Parathyroid adenoma (tissue), 2 donors: Measurements from ENCODE around the gene WDR19.
A peak's percentile ranks its signal among the peaks of the same experiment; 100 is the strongest.
"Not testable (repeated sequence)": the region's sequence is repeated elsewhere in the genome, so short reads cannot be mapped to it uniquely, and the experiment has no call there.

Experiments used
- H2AFZ ChIP-seq: fragments of 300-600 bp; sonication (generic); one replicate; pipeline ENCODE4 v1.7.0; 2017; ENCODE audit warnings: antibody characterized with exemption, mild to moderate bottlenecking
- H3K27ac ChIP-seq: fragments of 300-600 bp; sonication (generic); one replicate; pipeline ENCODE4 v1.7.0; 2017
- H3K27me3 ChIP-seq: fragments of 300-600 bp; sonication (generic); one replicate; pipeline ENCODE4 v1.7.0; 2017; ENCODE audit warnings: low read length; ENCODE audit not compliant: control insufficient read depth, insufficient read depth
- H3K36me3 ChIP-seq: fragments of 300-600 bp; sonication (generic); one replicate; pipeline ENCODE4 v1.7.0; 2017; ENCODE audit warnings: low read length; ENCODE audit not compliant: control insufficient read depth, insufficient read depth
- H3K4me1 ChIP-seq: fragments of 300-600 bp; sonication (generic); one replicate; pipeline ENCODE4 v1.7.0; 2017; ENCODE audit warnings: control low read depth
- H3K4me2 ChIP-seq: fragments of 300-600 bp; sonication (generic); one replicate; pipeline ENCODE4 v1.7.0; 2017; ENCODE audit warnings: low read length
- H3K4me3 ChIP-seq: fragments of 300-600 bp; sonication (generic); one replicate; pipeline ENCODE4 v1.7.0; 2017; ENCODE audit warnings: low read depth, low read length
- H3K79me2 ChIP-seq: fragments of 300-600 bp; sonication (generic); one replicate; pipeline ENCODE4 v1.7.0; 2017; ENCODE audit warnings: control low read depth
- H3K9ac ChIP-seq: fragments of 300-600 bp; sonication (generic); one replicate; pipeline ENCODE4 v1.7.0; 2017; ENCODE audit warnings: mild to moderate bottlenecking
- H3K9me3 ChIP-seq: fragments of 300-600 bp; sonication (generic); one replicate; pipeline ENCODE4 v1.7.0; 2017; ENCODE audit warnings: low read length; ENCODE audit not compliant: control insufficient read depth
- CTCF ChIP-seq: fragments of 300-600 bp; sonication (generic); IDR thresholded peaks from one replicate; pipeline ENCODE4 v1.7.0; 2017; ENCODE audit warnings: antibody characterized with exemption, mild to moderate bottlenecking
- donor health status: primary hyperparathyroidism.

Gene WDR19

GRCh38 chr4:39170301-39170700 lies 12.0 kb upstream of the WDR19 start:
- Histone ChIP-seq H3K4me1 (no peaks in the 10 kb centered on the region), H3K36me3 (no peaks in the 10 kb centered on the region), H3K79me2 (no peaks in the 10 kb centered on the region), H3K4me2 (no peak overlapping the region), H3K9me3 (no peaks in the 10 kb centered on the region), H2AFZ (no peak overlapping the region), H3K27me3 (no peaks in the 10 kb centered on the region), H3K4me3 (no peak overlapping the region), H3K27ac (no peak overlapping the region), H3K9ac (no peak overlapping the region)
- no peak for TF ChIP-seq CTCF

GRCh38 chr4:39178706-39179105 lies 3.6 kb upstream of the WDR19 start:
- Histone ChIP-seq H3K27ac (no peak overlapping the region), H3K79me2 (no peaks in the 10 kb centered on the region)
- TF ChIP-seq CTCF, result no peak

GRCh38 chr4:39179681-39180080 lies 2.6 kb upstream of the WDR19 start:
- H3K27me3 ChIP-seq, result no peaks in the 10 kb centered on the region
- no peaks in the 10 kb centered on the region for H3K9me3 ChIP-seq
- no peak overlapping the region for H3K9ac ChIP-seq
- no peaks in the 10 kb centered on the region for H3K36me3 ChIP-seq
- no peak overlapping the region for H2AFZ ChIP-seq
- H3K4me1 ChIP-seq, result no peaks in the 10 kb centered on the region
- no peak for TF ChIP-seq CTCF
- no peak overlapping the region for H3K27ac ChIP-seq
- no peaks in the 10 kb centered on the region for H3K79me2 ChIP-seq
- H3K4me2 ChIP-seq, result no peak overlapping the region
- H3K4me3 ChIP-seq, result no peak overlapping the region

More at GRCh38 chr4:39178706-39179105, 3.6 kb upstream of the WDR19 start:
- Histone ChIP-seq H3K9me3 (no peaks in the 10 kb centered on the region), H3K4me1 (no peaks in the 10 kb centered on the region), H3K4me3 (no peak overlapping the region), H3K4me2 (no peak overlapping the region), H3K36me3 (no peaks in the 10 kb centered on the region), H3K27me3 (no peaks in the 10 kb centered on the region), H3K9ac (no peak overlapping the region), H2AFZ (no peak overlapping the region)

- H3K4me2 ChIP-seq, H2AFZ ChIP-seq, H3K9me3 ChIP-seq, H3K9ac ChIP-seq, H3K79me2 ChIP-seq, H3K27me3 ChIP-seq, H3K27ac ChIP-seq, H3K36me3 ChIP-seq, H3K4me1 ChIP-seq, H3K4me3 ChIP-seq: not testable (repeated sequence)
Observed at GRCh38 chr4:39180629-39181028, 1.7 kb upstream of the WDR19 start.

GRCh38 chr4:39181520-39181904 lies 817 bp upstream of the WDR19 start:
- no peak for TF ChIP-seq CTCF
- peak overlapping the region; percentile 93 for H3K4me2 ChIP-seq

More at GRCh38 chr4:39181520-39181904, 817 bp upstream of the WDR19 start:
- Histone ChIP-seq H3K4me1 (no peaks in the 10 kb centered on the region), H2AFZ (peak overlapping the region; percentile 76), H3K36me3 (no peaks in the 10 kb centered on the region), H3K9ac (no peak overlapping the region), H3K27me3 (no peaks in the 10 kb centered on the region), H3K27ac (peak overlapping the region; percentile 46), H3K79me2 (no peaks in the 10 kb centered on the region), H3K9me3 (no peaks in the 10 kb centered on the region), H3K4me3 (peak overlapping the region; percentile 91)
